HG03457 (cell line): ENCODE results near the gene TRPV4.
"Not testable (repeated sequence)": the region's sequence is repeated elsewhere in the genome, so short reads cannot be mapped to it uniquely, and the experiment has no call there.

ENCODE experiments used
- ATAC-seq: cut with Tn5 transposase; IDR thresholded peaks from one replicate; pipeline ENCODE4 v1.9.1; 2021; ENCODE audit warnings: moderate number of reproducible peaks; ENCODE audit not compliant: unreplicated experiment

TRPV4 gene

DNA sequence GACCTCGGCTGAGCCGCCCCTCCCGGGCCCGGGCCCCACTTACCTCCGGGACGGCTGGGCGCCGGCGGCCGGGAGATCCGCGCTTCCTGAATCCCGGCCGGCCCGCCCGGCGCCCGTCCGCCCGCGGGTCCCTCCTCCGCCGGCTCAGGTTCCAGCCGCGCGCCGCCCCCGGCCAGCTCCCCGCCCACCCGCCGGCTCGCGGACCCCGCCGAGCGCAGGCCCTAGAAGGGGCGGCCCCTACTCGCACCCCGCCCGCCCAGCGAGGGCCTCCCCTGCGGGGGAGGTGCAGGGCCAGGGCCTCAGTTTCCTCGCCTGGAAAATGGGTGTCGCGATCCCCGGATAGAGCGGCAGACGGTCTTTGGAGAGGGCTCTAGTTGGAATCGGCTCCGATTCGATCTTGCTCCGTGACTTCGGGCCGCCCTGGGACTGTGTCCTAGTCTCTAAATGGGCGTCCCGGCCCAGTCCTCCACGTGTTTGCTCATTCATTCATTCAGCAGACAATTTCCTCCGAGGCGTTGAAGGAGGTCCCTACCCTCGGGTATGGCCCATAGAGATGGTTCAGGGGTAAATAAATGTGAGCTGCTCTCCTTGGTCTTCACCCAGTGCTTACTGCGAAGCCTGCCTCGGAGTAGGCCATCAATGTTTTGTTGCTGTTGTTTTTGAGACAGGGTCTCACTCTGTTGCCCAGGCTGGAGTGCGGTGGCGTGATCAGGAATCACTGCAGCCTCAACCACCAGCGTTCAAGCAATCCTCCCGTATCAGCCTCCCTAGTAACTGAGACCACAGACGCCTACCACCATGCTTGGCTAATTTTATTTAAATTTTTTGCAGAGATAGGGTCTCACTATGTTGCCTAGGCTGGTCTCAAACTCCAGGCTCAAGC is at the start of gene TRPV4:
Gene TRPV4, minus strand, starts transcription at position 92 of the 883 bp plus-strand sequence. CDS start 18,602 bp downstream, outside the sequence.
- ATAC-seq: no peak

DNA sequence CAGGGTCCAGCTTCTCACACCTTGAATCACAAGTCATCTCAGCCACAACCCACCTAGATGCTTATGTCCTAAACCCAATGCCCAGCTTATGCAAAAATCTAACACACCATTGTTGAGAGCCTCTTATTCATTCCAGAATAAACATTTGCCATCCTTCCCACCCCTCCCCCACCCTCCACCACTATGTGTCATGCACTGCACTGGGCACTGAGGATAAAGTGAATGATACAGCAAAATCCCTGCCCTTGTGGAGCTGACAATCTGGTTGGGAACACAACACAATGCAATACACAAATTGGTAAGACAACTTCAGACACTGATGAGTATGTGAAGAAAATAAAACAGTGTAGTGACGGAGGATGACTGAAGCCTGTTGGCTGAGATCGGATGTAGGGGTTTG is 48.6 kb upstream of the TRPV4 start:
- no peak for ATAC-seq

DNA sequence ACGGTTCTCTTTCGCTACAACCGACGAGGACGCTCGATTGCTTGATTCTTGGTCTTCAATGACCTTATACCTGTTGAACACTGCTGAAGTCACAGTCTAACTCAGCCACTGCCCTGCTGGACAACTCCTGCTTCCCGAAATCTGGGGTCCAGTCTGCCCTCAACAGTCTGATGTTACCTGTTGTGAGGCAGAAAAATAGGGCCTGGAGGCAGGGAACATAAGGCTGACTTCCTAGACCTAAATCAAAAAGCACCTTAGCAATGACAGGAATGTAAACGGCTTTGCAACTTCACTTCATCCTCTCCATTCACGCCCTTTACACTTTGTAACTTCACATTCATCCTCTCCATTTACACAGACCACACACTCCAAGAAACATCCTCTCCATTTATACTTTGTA is 47.7 kb upstream of the TRPV4 start:
- ATAC-seq: no peak

DNA sequence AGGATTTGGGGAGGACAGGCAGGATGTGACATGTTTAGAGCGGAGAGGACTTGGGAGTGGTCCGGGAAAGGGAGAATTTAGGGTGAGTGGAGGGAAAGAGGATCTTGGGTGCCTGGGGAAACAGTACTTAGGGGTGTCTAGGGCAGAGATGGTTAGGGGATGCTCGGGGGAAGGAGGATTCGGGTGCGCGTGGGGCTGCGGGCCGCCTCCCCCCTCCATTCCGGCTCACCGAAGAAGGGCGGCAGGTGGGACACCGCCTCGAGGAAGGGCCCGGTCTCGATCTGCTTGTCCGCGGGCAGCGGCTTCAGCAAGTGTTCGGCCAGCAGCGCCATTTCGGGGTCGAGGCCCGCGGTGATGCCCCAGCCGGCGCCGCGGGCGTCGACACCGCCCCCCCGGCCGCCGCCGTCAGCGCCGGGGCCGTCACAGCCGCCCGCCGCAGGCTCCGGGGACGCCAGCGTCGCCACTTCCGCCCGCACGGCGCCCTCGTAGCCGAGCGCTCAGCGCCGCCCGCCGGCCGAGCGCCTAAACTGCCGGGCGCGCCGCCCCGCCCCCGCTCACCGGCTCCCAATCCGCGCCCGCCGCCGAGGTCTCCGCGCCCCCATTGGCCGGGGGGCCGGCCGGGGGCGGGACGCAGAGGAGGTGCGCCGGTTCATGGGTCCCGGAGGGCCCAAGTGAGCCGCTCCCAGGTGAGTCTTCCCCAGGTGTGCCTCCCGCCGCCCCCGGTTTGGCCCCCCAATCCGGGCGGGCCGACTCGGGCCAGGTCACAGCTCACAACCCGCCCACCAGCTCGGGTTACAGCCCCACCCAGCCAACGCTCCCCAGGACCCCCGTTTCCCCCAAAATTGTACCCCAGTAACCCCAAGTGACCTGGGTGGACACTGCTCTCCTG is 47.1 kb upstream of the TRPV4 start, which contains the start of gene GLTP:
Gene GLTP, minus strand, starts transcription at position 499 of the 889 bp plus-strand sequence. Its CDS starts 167 bp downstream, at position 332.
- ATAC-seq: peak; percentile 87

DNA sequence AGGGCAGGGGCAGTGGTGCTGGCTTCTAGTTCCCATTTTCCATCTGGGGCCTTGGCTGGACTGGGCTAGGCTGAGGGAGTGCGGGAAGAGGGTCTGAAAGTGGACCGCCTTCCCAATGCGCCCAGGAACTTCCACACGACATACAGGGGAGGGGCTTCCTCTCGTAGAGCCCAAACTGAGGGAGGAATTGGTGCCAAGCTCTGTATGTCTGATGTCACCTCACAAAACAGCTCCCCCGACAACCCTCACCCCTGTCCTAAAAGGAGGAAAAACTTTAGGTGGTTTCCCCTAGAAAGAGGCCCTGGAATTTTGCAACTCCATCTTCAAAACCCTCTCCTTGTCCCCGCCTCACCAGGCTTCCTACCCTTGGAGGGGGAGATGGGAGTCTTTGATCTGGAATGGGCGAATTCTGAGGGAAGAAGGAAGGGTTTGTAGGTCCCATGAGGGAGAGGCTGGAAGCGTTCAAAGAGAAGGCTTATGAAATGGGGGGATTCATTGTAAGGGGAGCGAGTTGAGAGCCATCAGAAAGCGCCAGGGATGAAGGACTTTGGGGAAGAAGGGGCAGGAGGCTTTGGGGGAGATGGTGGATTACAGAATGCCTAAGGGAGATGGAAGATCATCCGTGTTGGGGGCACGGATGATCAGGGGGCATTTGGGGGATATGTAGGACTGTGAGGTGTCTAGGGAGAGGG is 46.3 kb upstream of the TRPV4 start:
- ATAC-seq: no peak

DNA sequence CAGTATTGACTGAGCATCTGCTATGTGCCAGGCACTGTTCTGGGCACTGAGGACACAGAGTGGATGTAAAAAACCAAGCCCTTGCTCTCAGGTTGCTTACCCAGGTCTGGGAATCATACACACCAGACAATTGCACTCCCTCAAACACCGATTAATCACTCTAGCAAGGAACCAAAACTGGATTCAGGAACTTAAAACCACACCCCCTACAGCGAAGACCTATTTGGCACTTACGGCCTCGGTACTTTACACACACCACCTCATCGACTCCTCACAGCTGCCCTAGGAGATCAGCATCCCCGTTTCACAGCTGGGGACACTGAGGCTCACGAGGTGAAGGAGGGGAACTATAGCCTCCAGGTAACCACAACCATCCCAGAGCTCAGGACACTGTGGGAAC is 45.6 kb upstream of the TRPV4 start:
- ATAC-seq: no peak

DNA sequence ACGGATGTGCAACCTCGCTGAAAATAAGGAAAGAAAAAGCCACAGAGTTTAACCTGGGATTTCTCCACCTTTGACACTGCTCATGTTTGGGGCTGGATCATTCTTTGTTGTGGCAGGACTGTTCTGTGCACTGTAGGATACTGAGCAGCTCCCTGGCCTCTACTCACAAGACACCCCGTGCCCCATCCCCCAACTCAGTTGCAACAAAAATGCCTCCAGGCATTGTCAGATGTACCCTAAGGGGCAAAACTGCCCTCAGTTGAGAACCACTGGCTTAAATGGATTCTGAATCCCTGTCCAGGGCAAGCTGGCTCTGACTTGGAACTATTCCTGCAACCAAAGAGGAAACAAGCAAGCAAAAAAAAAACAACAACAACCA is 45.0 kb upstream of the TRPV4 start:
- no peak for ATAC-seq

DNA sequence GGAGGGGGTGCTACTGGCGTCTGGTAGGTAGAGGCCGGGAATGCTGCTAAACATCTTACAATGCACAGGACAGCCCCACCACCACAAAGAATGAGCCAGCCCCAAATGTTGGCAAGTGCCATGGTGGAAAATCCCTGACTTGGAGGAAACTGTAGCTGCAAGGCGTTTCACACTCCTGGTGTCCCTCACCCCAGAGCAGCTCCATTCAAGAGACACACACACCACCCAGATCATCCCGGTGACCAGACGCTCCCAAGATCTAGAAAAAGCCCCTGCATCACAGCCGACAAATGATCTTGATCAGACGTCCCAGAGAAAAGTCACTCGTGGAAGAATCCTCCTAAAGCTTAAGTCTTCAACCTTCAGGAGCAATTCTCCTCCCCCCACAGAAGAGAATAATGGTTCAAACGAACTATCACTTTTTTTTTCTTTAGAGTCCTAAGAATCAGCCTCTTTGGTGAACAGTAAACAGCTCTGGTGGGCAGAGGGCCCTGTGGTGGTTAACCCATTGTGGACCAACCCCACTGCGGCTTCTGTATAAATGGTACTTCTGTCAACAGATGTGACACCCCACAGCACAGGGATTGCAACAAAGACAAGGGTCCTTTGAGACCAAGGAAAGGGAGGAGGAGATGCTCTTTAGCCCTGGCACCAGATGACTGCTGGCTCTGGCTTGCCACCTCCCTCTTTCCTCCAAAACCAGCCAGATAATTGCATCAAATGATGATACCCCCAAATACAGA is 44.5 kb upstream of the TRPV4 start:
- ATAC-seq: no peak

DNA sequence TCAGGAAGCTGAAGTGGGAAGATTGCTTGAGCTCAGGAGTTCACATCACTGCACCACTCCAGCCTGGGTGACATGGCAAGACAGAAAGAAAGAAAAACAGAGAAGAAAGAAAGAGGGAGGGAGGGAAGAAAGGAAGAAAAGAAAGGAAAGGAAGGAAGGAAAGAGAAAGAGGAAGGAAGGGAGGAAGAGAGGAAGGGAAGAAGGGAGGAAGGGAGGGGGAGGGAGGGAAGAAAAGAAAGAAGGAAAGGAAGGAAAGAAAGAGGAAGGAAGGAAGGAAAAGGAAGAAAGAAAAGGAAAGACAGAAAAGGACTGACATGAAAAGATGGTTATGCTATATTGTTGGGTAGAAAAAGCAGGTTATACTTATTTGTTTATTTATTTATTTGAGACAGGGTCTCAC is 43.2 kb upstream of the TRPV4 start:
- ATAC-seq: no peak

DNA sequence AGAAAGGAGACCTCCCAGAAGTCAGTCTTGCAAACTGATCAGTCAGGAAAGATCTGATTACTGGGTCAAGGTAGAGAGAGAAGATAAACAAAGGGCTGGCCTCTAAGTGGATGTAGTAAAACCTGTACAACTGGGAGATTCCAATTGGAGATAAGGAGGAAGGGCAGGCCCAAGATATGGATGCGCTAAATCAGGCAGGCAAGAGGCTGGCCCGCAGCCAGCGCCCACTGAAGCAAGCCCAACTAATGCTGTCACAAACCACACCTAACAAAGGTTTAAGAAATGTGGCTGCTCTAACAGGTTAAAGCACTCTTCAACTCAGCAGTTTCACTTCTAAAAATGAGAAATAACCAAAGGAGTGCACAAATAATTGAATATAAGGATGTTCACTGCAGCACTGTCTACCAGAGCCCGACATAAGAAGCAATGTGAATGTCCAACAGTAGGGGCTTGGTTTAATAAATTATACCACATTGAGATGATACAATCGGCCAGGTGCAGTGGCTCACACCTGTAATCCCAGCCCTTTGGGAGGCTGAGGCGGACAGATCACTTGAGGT is 42.5 kb upstream of the TRPV4 start:
- no peak for ATAC-seq

DNA sequence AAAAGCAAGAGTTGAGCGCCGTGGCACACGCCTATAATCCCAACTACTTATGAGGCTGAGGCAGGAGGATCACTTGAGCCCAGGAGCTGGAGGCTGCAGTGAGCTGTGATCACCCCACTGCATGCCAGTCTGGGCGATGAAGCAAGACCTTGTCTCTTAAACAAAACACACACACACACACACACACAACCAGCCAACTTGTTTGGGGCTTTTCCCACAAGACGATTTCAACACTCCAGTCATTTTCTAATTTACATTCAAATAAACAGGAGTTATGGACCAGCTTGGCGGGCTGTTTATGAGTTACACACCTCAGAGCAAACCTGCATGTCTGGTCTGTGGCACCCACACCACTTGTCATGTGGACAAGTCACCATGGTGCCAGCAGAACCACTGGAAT is 40.5 kb upstream of the TRPV4 start:
- ATAC-seq: no peak

DNA sequence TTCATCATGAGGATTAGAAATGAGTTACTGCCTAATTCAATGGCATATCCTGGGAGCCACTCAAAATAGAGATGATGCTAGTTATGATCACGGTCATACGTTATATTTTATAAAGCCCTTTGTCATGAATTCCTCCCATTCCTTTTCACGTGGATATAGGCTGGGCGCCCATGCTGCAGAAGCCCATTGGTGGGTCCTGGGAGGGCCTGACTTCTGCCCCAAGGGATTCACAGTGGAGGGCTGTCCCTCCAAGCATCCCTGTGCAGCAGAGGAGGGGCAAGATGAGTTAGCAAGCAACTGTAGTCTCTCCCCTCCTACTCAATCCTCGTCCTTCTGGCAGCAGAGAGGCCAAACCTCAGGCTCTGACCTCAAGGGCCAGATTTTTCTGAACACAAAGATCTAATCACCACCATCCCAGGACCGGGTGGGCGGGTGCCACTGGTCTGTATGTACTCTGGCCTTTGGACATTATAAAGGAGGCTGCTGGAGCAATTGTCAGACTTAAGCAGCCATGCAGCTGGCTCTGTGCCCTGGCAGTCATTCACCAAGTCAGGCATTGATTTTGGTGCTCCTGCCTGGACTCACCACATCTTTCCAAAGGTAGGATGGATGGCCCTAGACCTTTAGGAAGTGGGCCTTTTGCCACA is 38.6 kb upstream of the TRPV4 start:
- ATAC-seq: no peak

DNA sequence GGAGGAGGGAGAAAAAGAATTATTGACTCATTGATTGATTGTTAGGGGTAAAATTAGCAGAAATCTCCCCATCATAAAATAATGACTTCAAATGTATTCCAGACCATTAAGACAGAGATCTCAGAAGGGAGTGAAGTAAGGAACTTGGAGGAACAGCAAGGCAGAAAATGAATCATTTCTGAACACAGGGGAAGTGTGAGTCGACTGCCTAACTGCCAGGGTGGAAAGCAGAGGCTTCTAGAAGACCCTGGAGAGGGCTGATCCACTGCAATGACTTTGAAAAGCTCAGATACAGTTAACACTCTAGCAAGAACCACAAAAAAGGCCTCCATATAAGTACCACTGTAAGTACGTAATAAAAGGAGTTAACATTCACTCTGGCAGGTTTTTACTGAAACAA is 37.5 kb upstream of the TRPV4 start:
- no peak for ATAC-seq

DNA sequence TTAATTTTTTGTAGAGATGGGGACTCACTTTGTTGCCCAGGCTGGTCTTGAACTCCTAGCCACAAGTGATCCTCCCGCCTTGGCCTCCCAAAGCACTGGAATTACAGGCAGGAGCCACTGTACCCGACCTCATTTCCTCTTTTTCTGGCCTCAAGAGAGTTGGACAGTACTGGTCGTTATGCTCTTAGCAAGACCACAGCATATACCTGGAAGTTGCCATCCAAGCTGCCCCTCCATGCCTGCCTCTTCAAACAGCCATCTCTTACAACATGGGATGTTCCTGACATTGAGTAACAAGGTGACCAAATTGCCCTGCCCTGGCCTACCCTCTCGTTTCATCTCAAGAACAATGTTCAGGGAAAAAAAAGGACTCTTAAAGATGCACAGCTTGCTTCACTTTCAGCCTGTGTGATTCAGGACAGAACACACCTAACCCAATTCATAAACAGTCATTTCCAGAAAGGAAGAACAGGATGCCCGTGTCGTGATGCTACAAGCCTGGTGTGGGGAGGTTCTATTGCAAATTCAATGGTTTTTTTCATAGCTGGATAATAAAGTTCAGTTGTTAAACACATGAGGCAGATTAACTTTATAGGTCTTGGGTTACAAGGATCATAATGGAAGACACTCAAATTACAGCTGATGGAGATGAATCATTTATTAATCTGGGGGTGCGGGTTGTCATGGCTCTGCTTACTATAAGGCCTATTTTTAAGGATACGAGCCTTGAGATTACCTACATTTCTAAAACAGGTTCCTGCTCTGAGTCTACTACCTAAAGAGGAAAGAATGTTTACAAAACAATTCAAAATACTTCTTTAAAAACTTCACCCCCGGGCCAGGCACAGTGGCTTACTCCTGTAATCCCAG is 35.2 kb upstream of the TRPV4 start:
- ATAC-seq: no peak

DNA sequence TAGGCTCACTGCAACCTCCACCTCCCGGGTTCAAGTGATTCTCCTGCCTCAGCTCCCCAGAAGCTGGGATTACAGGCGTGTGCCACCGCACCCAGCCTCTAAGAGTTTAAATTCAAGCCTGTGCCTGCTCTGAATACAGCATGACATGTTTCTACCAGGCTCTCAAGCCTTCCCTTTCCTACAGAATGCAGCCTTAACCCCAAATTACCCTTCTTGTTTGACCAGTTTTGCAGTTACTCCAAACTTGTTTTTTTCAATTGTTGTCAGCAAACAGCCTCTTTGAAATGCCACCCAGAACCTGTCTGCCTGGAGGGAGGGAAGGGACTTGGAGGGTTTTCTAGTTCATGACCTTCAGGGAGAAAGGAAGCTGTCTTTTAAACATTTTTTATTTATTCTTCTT is 31.7 kb upstream of the TRPV4 start:
- ATAC-seq: no peak

DNA sequence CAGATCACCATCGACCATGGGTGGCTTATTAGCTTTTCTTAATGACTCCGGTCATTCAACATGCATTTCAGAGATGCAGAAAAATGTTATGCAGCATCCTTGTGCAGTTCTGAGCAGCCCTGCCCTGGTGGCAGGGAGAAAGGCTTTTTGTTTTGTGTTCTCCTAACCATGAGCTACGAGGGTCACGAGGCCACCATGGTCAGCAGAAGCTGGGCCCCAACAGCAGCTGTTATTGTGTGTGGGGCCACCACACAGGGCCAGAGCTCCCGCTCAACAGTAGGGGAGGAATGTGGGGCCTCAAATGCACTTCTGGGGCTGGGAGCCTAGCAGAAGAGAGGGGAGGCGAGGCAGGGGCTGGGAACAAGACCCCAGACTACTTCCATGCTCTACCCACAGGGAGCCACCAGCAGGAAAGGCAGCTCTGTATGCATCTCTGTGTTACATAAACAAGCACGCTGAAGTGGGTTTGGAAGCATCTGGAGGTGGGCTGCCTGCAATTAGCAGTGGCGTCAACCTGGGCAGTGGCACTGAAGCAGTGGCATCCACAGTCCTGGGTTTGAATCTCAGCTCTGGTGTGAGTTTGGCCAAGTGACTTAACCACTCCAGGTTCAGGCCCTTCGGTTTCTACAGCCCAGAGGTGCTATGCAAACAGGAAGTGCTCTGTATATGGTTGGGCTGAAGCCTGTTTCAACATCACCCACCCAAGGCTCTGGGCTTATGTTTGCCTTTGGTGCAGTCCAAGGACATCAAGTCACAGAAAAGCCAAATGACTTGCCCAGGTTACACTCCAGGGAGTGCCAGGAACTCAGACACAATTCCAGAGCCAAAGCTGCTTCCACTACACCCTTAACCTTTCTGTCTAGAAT is 30.9 kb upstream of the TRPV4 start:
- no peak for ATAC-seq

DNA sequence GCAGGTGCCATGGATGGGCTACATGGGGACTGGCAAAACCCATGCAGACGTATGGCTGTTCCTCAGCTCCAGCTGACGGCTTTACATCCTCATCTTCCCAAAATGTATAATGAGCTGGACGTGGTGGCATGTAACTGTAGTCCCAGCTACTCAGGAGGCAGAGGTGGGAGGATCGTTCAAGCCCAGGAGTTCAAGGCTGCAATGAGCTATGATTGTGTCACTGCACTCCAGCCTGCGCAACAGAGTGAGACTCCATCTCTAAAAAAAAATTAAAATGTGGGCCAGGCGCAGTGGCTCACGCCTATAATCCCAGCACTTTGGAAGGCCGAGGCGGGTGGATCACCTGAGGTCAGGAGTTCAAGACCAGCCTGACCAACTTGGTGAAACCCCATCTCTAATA is 29.3 kb upstream of the TRPV4 start:
- not testable (repeated sequence) for ATAC-seq
